Measurements from ENCODE around the gene PDE12. TPM values are rescaled to one million over a fixed set of nuclear protein-coding genes. Genes with fewer than 3 reads are reported as not detected.

The PDE12 gene, protein sequence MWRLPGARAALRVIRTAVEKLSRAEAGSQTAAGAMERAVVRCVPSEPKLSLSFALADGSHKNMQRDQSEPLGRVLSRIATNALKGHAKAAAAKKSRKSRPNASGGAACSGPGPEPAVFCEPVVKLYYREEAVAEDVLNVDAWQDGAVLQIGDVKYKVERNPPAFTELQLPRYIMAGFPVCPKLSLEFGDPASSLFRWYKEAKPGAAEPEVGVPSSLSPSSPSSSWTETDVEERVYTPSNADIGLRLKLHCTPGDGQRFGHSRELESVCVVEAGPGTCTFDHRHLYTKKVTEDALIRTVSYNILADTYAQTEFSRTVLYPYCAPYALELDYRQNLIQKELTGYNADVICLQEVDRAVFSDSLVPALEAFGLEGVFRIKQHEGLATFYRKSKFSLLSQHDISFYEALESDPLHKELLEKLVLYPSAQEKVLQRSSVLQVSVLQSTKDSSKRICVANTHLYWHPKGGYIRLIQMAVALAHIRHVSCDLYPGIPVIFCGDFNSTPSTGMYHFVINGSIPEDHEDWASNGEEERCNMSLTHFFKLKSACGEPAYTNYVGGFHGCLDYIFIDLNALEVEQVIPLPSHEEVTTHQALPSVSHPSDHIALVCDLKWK
- 9.3 and 11.2 TPM in 2 replicates for total RNA-seq

DNA sequence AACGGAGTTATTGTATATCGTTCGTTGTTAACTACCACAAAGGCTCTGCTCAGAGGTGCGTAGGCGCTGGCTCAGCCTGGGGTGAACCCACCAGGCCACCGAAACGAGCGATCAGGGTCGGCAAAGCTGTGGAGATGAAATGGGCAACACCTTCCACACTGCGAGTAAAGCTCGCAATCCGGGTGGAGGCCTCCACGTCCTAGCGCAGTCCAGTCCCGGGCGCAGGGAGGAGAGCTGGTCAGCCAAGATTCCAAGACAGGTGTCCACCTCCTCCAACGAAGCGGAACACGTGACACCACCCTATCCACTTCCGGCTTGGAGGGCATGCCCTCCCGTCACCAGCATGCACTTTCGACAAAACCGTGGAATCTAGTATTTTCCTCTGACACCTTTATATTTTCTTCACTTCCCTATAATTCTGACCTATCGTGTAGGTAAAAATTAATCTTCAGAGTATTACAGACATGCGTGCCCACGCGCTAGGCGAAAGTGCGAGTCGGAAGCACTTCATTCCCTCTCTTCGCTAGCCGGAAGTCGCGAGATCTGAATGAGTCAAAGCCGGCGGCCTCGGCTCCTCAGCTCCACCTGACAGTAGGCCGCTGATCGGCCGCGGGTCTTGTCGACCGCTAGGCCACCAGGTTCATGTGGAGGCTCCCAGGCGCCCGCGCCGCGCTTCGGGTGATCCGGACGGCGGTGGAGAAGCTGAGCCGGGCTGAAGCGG lies at the start of gene PDE12:
PDE12 (plus strand) TSS at position 537 of the 721 bp plus-strand sequence; CDS start at position 643, 106 bp downstream.

DNA sequence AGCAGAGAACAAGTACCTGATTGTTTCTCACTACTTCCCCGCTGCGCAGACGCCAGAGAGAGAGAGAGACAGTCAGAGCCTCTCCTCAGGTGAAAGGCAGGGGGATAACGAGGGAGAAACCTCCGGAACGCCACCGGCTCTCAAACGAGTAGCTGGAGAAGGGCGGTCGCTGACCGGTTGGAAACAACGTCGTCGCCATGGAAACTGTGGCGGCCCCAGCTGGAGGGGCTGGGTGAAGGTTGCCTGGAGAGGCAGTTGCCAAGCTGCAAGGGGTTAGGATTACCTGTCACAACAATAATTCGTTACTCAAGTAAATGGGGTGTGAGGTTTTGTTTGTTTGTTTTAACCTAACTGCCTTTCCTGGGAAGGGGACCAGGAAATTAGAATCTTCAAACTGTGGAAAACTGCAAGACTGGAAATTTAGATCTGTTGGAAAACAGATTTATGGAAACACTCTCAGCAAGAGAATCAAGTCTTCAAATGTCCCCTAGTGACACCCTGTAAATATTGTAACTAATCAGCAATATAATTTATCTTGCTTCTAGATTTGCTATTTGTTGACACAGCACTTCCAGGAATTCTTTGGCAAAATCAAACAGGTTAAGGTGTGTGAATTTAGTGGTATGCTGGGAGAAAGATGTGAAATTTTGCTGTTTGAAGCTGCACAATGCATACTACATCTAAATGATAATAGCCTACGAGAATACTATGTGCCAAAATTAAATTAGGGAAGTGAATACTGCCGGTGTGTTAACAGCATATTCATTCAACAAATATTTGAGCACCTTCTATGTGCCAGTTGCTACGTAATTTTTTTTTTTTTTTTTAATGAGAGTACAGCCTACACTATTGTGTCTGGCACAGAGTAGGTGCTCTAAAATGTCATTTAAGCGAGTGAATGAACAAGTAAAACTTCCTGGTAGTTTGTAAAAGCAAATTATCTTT lies 11.6 kb upstream of the PDE12 start, which contains the start of gene DNAH12:
DNAH12 (minus strand) TSS at position 164 of the 945 bp plus-strand sequence. CDS start 1,474 bp downstream, outside the sequence.

DNA sequence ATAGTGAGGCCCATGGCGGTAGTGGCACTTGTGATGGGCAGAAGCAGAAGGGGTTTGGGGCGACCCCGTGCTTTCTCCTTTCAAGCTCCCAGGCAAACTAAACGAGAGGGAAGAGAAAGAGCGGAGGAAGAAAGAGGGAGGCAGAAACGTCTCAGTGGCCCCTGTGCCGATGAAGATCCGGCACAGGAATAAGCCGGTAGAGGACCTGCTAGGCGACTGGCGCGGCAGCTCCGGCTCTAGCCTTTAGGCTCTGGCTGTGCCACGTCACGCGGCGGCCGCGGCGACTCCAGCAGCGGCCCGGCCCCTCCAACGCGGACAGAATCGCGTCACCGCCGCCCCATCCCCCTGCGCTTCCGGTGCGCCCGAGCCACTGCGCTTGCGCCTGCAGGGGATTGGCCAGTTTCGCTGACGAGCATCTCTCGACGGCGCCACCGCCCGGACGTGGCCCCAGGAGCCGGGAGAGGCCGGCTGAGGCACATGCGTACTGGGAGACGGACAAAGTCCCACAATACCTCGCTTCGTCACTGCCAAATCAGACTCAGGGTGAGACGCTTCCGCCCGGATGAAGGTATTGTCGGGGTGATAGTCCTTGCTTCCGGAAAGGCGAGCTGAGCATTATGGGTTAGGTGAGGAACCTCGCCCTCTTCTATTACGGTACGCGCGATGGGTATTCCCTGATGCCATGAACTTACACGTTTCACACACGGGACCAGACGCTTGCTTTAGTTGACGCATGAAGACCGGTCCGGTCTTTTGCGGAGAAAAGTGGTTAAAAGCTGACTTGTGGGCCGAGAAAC lies 41.3 kb downstream of the PDE12 start, which contains the start of gene ARF4:
ARF4 (minus strand) TSS at position 218 of the 797 bp plus-strand sequence; CDS start at position 14, 204 bp downstream.

Other genes with a start within 250 kb of the PDE12 start
- not detected in 2 replicates for gene DNAH12, start 11.9 kb upstream of the PDE12 start, total RNA-seq
- gene ARF4, start 41.1 kb downstream of the PDE12 start, total RNA-seq = 176 and 373 TPM in 2 replicates
- gene DENND6A, start 136.8 kb downstream of the PDE12 start, total RNA-seq = 7.9 and 8.0 TPM in 2 replicates
- gene SLMAP, start 200.0 kb downstream of the PDE12 start, total RNA-seq = 22.5 and 24.8 TPM in 2 replicates